HL-60 (cell line): ENCODE measurements around the gene DTL.

Source experiments
- DNase-seq, 2 experiments: peaks; one replicate each; pipeline ENCODE4 v3.0.0-alpha.2; 2010 to 2020; ENCODE audit warnings: low read depth in 1 of 2, low spot score in 1 of 2
- H3K27ac ChIP-seq: fragments of 250-450 bp; sonication (Bioruptor Pico); replicated peaks from 2 replicates; pipeline ENCODE4 v1.5.1; 2020; ENCODE audit warnings: mild to moderate bottlenecking, moderate library complexity
- H3K27me3 ChIP-seq: fragments of 250-450 bp; sonication (Bioruptor Pico); 2 replicates; pipeline ENCODE4 v1.5.1; 2021; ENCODE audit warnings: mild to moderate bottlenecking, moderate library complexity; ENCODE audit not compliant: insufficient read depth, poor library complexity, severe bottlenecking
- H3K4me3 ChIP-seq: replicated peaks from 2 replicates; pipeline ENCODE4 v1.5.1; 2011; ENCODE audit warnings: mild to moderate bottlenecking, control low read depth, low read length; ENCODE audit not compliant: insufficient read depth
- GABPA ChIP-seq: IDR thresholded peaks from 2 replicates; pipeline ENCODE4 v1.6.1; 2012; ENCODE audit warnings: low read depth
- POLR2AphosphoS5 ChIP-seq: IDR thresholded peaks from 2 replicates; pipeline ENCODE4 v1.6.1; 2012; ENCODE audit warnings: low read depth
- SPI1 ChIP-seq: IDR thresholded peaks from 2 replicates; pipeline ENCODE4 v1.6.1; 2012; ENCODE audit warnings: low read depth, mild to moderate bottlenecking, borderline replicate concordance
- TF ChIP-seq, protein P1 (sequence below): IDR thresholded peaks from 2 replicates; pipeline ENCODE4 v1.6.1; 2012; ENCODE audit warnings: low read depth; ENCODE audit not compliant: insufficient replicate concordance
- TF ChIP-seq, protein P2 (sequence below): IDR thresholded peaks from one replicate; pipeline ENCODE4 v1.5.1; 2011; ENCODE audit warnings: low read length, control low read depth, inconsistent platforms; ENCODE audit not compliant: insufficient read depth

Gene DTL

DNA sequence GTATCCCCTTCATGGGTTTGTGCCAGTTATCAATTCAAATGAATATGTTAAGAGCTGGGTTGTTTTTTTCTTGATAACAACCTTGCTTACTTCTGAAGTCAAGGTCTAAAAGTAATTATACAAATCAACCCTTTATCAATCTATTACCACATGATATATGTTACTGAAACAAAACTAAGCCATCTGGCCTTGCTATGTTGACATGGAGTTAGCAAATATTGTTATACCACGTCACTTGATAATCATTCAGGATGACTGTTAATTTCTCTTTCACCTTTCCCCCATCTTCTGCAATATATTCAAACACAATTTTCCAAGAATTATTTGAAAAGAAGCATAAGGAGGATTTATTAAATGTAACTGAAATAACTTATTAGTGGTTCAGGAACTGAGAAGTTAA, 72.6 kb downstream of the DTL start:
- no peaks in the 10 kb centered on the region for H3K27me3 ChIP-seq
- no peak overlapping the region for H3K4me3 ChIP-seq
- H3K27ac ChIP-seq, result no peak overlapping the region
- DNase-seq, result no peak
- TF ChIP-seq GABPA (no peak), POLR2AphosphoS5 (no peak), SPI1 (no peak)
- TF ChIP-seq, protein P1, sequence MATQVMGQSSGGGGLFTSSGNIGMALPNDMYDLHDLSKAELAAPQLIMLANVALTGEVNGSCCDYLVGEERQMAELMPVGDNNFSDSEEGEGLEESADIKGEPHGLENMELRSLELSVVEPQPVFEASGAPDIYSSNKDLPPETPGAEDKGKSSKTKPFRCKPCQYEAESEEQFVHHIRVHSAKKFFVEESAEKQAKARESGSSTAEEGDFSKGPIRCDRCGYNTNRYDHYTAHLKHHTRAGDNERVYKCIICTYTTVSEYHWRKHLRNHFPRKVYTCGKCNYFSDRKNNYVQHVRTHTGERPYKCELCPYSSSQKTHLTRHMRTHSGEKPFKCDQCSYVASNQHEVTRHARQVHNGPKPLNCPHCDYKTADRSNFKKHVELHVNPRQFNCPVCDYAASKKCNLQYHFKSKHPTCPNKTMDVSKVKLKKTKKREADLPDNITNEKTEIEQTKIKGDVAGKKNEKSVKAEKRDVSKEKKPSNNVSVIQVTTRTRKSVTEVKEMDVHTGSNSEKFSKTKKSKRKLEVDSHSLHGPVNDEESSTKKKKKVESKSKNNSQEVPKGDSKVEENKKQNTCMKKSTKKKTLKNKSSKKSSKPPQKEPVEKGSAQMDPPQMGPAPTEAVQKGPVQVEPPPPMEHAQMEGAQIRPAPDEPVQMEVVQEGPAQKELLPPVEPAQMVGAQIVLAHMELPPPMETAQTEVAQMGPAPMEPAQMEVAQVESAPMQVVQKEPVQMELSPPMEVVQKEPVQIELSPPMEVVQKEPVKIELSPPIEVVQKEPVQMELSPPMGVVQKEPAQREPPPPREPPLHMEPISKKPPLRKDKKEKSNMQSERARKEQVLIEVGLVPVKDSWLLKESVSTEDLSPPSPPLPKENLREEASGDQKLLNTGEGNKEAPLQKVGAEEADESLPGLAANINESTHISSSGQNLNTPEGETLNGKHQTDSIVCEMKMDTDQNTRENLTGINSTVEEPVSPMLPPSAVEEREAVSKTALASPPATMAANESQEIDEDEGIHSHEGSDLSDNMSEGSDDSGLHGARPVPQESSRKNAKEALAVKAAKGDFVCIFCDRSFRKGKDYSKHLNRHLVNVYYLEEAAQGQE, result no peak
- TF ChIP-seq, protein P2, sequence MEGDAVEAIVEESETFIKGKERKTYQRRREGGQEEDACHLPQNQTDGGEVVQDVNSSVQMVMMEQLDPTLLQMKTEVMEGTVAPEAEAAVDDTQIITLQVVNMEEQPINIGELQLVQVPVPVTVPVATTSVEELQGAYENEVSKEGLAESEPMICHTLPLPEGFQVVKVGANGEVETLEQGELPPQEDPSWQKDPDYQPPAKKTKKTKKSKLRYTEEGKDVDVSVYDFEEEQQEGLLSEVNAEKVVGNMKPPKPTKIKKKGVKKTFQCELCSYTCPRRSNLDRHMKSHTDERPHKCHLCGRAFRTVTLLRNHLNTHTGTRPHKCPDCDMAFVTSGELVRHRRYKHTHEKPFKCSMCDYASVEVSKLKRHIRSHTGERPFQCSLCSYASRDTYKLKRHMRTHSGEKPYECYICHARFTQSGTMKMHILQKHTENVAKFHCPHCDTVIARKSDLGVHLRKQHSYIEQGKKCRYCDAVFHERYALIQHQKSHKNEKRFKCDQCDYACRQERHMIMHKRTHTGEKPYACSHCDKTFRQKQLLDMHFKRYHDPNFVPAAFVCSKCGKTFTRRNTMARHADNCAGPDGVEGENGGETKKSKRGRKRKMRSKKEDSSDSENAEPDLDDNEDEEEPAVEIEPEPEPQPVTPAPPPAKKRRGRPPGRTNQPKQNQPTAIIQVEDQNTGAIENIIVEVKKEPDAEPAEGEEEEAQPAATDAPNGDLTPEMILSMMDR, result no peak

DNA sequence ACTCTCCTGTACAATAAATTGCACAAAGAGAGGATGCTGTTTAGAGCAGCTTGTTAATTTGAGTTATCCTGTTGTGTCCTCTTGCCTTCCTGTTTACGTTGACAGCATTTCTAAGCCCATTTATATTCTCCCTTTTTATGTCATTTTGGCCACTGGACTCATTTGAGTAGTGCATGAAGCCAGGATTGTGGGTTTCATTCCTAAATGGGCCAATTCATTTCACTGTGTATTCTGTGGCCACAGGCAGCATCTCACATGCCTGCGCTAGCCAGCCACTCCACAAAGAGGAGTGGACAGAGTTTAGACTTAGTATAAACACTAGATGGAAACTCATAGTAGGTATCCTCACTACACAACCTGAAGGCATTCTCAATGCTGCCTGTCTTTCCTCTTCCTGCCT, 73.4 kb downstream of the DTL start:
- no peak for DNase-seq
- Histone ChIP-seq H3K27ac (no peak overlapping the region), H3K27me3 (no peaks in the 10 kb centered on the region), H3K4me3 (no peak overlapping the region)
- no peak for TF ChIP-seq GABPA
- TF ChIP-seq SPI1, result no peak
- TF ChIP-seq, protein P1, result no peak
- no peak for TF ChIP-seq POLR2AphosphoS5
- TF ChIP-seq, protein P2, result no peak

DNA sequence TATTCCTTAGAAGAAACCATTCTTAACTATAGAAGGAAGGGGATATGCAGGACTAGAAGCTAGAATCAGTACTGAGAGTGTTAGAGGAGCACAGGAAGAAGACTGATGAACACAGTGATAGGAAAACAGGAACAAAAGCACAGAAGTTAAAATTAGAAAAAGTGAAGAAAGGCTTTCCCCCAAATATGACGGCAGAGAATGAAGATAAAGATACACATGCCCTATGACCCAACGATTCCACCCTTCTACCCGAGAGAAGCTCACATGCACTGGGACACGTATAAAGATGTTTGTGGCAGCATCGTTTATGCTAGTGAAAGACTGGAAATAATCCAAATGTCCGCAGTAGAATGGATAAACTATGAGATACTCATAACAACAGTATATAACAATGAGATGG, 74.2 kb downstream of the DTL start:
- DNase-seq, result no peak
- H3K27me3 ChIP-seq, result no peaks in the 10 kb centered on the region
- TF ChIP-seq, protein P2, result no peak
- TF ChIP-seq GABPA (no peak), SPI1 (no peak), POLR2AphosphoS5 (no peak)
- TF ChIP-seq, protein P1, result no peak
- H3K4me3 ChIP-seq, result no peak overlapping the region
- no peak overlapping the region for H3K27ac ChIP-seq
